H1 (cell line): ENCODE measurements around the gene DMAC2. TPM values are rescaled to one million over a fixed set of nuclear protein-coding genes. Genes with fewer than 3 reads are reported as not detected.
"Not testable (repeated sequence)": the region's sequence is repeated elsewhere in the genome, so short reads cannot be mapped to it uniquely, and the experiment has no call there.

Source experiments
- CTCF ChIA-PET: fragments of 300-600 bp; sonication (Branson Sonifier 250); formaldehyde crosslinking; loops from one replicate; lab custom pipeline; 2021; ENCODE audit not compliant: partially characterized antibody; lab: Charles Lee
- POLR2A ChIA-PET: fragments of 300-600 bp; sonication (Branson Sonifier 250); formaldehyde crosslinking; loops from one replicate; lab custom pipeline; 2021; ENCODE audit warnings: inconsistent platforms; ENCODE audit not compliant: partially characterized antibody; lab: Charles Lee
- DNase-seq, 2 experiments: peaks; one replicate each; pipeline versions ENCODE4 v3.0.0 to v3.0.0-alpha.2; 2010 to 2022; ENCODE audit warnings: low spot score in 2 of 2, low read depth in 1 of 2, mixed read lengths in 1 of 2
- FAIRE-seq: peaks from 2 replicates; lab custom pipeline; 2011; peaks lifted over from hg19 to GRCh38; lab: Jason Lieb, UNC
- H2AFZ ChIP-seq: 2 replicates; pipeline ENCODE4 v1.8.1; 2012; ENCODE audit warnings: low read length, inconsistent platforms
- H2AK5ac ChIP-seq: 2 replicates; pipeline ENCODE4 v1.6.1; 2013; ENCODE audit warnings: low read depth, low read length
- H2BK120ac ChIP-seq: replicated peaks from 2 replicates; pipeline ENCODE3; 2013; ENCODE audit warnings: low read depth, low read length, inconsistent platforms
- H2BK12ac ChIP-seq: 2 replicates; pipeline ENCODE4 v1.6.1; 2013; ENCODE audit warnings: low read depth, low read length
- H2BK15ac ChIP-seq: 2 replicates; pipeline ENCODE4 v1.6.1; 2013; ENCODE audit warnings: low read length
- H2BK20ac ChIP-seq: 2 replicates; pipeline ENCODE4 v1.6.1; 2013; ENCODE audit warnings: low read length
- H2BK5ac ChIP-seq: 2 replicates; pipeline ENCODE4 v1.6.1; 2013; ENCODE audit warnings: low read depth, low read length
- H3K14ac ChIP-seq: 2 replicates; pipeline ENCODE4 v1.6.1; 2013; ENCODE audit warnings: inconsistent platforms; ENCODE audit not compliant: insufficient read length
- H3K18ac ChIP-seq: 2 replicates; pipeline ENCODE4 v1.6.1; 2013; ENCODE audit warnings: low read length; ENCODE audit errors: extremely low read depth
- H3K23ac ChIP-seq: 2 replicates; pipeline ENCODE4 v1.6.1; 2013; ENCODE audit warnings: inconsistent platforms; ENCODE audit not compliant: insufficient read length
- H3K23me2 ChIP-seq: 2 replicates; pipeline ENCODE4 v1.6.1; 2013; ENCODE audit warnings: low read depth, low read length
- H3K27ac ChIP-seq: 2 replicates; pipeline ENCODE4 v1.6.1; 2011; ENCODE audit warnings: low read depth, low read length, inconsistent platforms
- H3K27me3 ChIP-seq, 4 experiments: replicated peaks in 1 of 4; 1 replicate in 1 of 4; 2 replicates in 3 of 4; pipeline versions ENCODE4 v1.6.1 to v1.8.1; 2011 to 2013; ENCODE audit warnings: low read length in 3 of 4, mild to moderate bottlenecking in 3 of 4, inconsistent platforms in 2 of 4, mixed read lengths in 2 of 4, moderate library complexity in 1 of 4; ENCODE audit not compliant: control insufficient read depth in 3 of 4, insufficient read depth in 3 of 4; ENCODE audit errors: extremely low read depth in 1 of 4
- H3K36me3 ChIP-seq, 4 experiments: 2 replicates each; pipeline versions ENCODE4 v1.6.1 to v1.8.1; 2011 to 2013; ENCODE audit warnings: mild to moderate bottlenecking in 4 of 4, low read length in 3 of 4, moderate library complexity in 2 of 4, control low read depth in 1 of 4, inconsistent platforms in 1 of 4; ENCODE audit not compliant: insufficient read depth in 4 of 4, control insufficient read depth in 2 of 4
- H3K4ac ChIP-seq: replicated peaks from 2 replicates; pipeline ENCODE3; 2013; ENCODE audit warnings: low read length, low read depth, mixed read lengths, inconsistent platforms; ENCODE audit not compliant: insufficient read length
- H3K4me1 ChIP-seq, 4 experiments: replicated peaks in 1 of 4; 1 replicate in 1 of 4; 2 replicates in 3 of 4; pipeline versions ENCODE4 v1.6.1 to v1.8.1; 2011 to 2013; ENCODE audit warnings: low read length in 3 of 4, inconsistent platforms in 2 of 4, mixed read lengths in 1 of 4; ENCODE audit not compliant: insufficient read depth in 4 of 4, control insufficient read depth in 3 of 4
- H3K4me2 ChIP-seq, 2 experiments: 2 replicates each; pipeline versions ENCODE4 v1.6.1 to v1.8.1; 2011 to 2013; ENCODE audit warnings: low read depth in 2 of 2, low read length in 2 of 2, control low read depth in 1 of 2, inconsistent platforms in 1 of 2, mild to moderate bottlenecking in 1 of 2; ENCODE audit not compliant: insufficient read depth in 1 of 2
- H3K4me3 ChIP-seq, 4 experiments: fragments of 200-600, 300-600 bp in 1 of 4; sonication (generic), shearing (Covaris generic), sonication (Bioruptor Twin) in 1 of 4; 2 replicates each; pipeline versions ENCODE4 v1.5.1 to v1.8.1; 2011 to 2016; ENCODE audit warnings: low read length in 4 of 4, low read depth in 3 of 4, control low read depth in 2 of 4, inconsistent platforms in 2 of 4, mild to moderate bottlenecking in 2 of 4, mixed read lengths in 1 of 4, moderate library complexity in 1 of 4; ENCODE audit not compliant: insufficient read depth in 2 of 4; ENCODE audit errors: extremely low read depth in 1 of 4
- H3K56ac ChIP-seq: replicated peaks from 2 replicates; pipeline ENCODE3; 2013; ENCODE audit warnings: low read depth, mild to moderate bottlenecking, mixed read lengths, low read length, inconsistent platforms; ENCODE audit not compliant: insufficient read length
- H3K79me1 ChIP-seq: 2 replicates; pipeline ENCODE4 v1.6.1; 2013; ENCODE audit warnings: low read depth, low read length, control low read depth
- H3K79me2 ChIP-seq, 2 experiments: 2 replicates each; pipeline versions ENCODE4 v1.6.1 to v1.8.1; 2012 to 2013; ENCODE audit warnings: low read length in 2 of 2, mild to moderate bottlenecking in 2 of 2, inconsistent platforms in 1 of 2; ENCODE audit not compliant: insufficient read depth in 2 of 2, control insufficient read depth in 1 of 2
- H3K9ac ChIP-seq, 4 experiments: replicated peaks in 1 of 4; 1 replicate in 1 of 4; 2 replicates in 3 of 4; pipeline versions ENCODE4 v1.6.1 to v1.8.1; 2011 to 2013; ENCODE audit warnings: low read depth in 3 of 4, low read length in 3 of 4, control low read depth in 2 of 4, mild to moderate bottlenecking in 2 of 4, moderate library complexity in 2 of 4, inconsistent platforms in 1 of 4; ENCODE audit errors: extremely low read depth in 1 of 4
- H3K9me3 ChIP-seq, 2 experiments: 2 replicates each; pipeline versions ENCODE4 v1.6.1 to v1.8.1; 2012 to 2013; ENCODE audit warnings: mild to moderate bottlenecking in 2 of 2, moderate library complexity in 2 of 2, control low read depth in 1 of 2, inconsistent platforms in 1 of 2, low read depth in 1 of 2, low read length in 1 of 2, mixed read lengths in 1 of 2; ENCODE audit not compliant: insufficient read depth in 2 of 2
- H4K20me1 ChIP-seq, 2 experiments: replicated peaks in 1 of 2; 2 replicates each; pipeline versions ENCODE3 to v1.8.1; 2011 to 2013; ENCODE audit warnings: inconsistent platforms in 2 of 2, low read length in 2 of 2, mild to moderate bottlenecking in 1 of 2; ENCODE audit not compliant: insufficient read depth in 2 of 2, control insufficient read depth in 1 of 2
- H4K5ac ChIP-seq: 2 replicates; pipeline ENCODE4 v1.6.1; 2013; ENCODE audit warnings: low read length, low read depth, mixed read lengths, inconsistent platforms; ENCODE audit not compliant: insufficient read length
- H4K8ac ChIP-seq: 2 replicates; pipeline ENCODE4 v1.8.0; 2013; ENCODE audit warnings: mild to moderate bottlenecking, moderate library complexity, low read length, inconsistent platforms; ENCODE audit not compliant: insufficient read depth; ENCODE audit errors: extremely low read depth
- H4K91ac ChIP-seq: replicated peaks from 2 replicates; pipeline ENCODE3; 2013; ENCODE audit warnings: low read length, mixed read lengths, inconsistent platforms; ENCODE audit not compliant: insufficient read length
- WGBS, 2 experiments: shearing (Covaris generic) in 1 of 2; methylation state at CpG; one replicate each; pipeline versions ENCODE4 v1.1.6 to v1.1.7; 2013 to 2015; ENCODE audit warnings: low lambda C conversion rate in 2 of 2, mixed read lengths in 2 of 2, inconsistent platforms in 1 of 2, low coverage in 1 of 2, missing lambda C conversion rate in 1 of 2; ENCODE audit not compliant: insufficient replicate concordance in 2 of 2, insufficient coverage in 1 of 2, insufficient read length in 1 of 2; ENCODE audit errors: extremely low coverage in 1 of 2, missing lambda C conversion rate in 1 of 2; 5-methylcytosine and 5-hydroxymethylcytosine counted together
- polyA plus RNA-seq, 7 experiments: library from polyadenylated mRNA; depleted of rRNA in 3 of 7; stranded (reverse) in 5 of 7; unstranded in 2 of 7; fragments of >200 nt in 5 of 7; fragments of 200-250 nt in 2 of 7; gene quantifications; 1 replicate in 5 of 7; 2 replicates in 1 of 7; 4 replicates in 1 of 7; pipeline versions ENCODE4 v1.2.1 to v1.2.3, GENCODE V29; 2011 to 2013; ENCODE audit warnings: missing spikeins in 2 of 7, mixed read lengths in 2 of 7
- total RNA-seq: library from RNA; stranded (reverse); fragmentation: NEBNext Ultra II Directional; extraction: Animal tissue kit (Norgen Biotek cat#: 25700); gene quantifications from 2 replicates; pipeline ENCODE4 v1.2.1, GENCODE V29; 2021

Gene DMAC2
- total and polyA plus RNA-seq, 2 of the 8 experiments (the other 6 are each of a cell fraction or from before 2014, with no cell fraction given), result 86.8 to 170 TPM

DNA sequence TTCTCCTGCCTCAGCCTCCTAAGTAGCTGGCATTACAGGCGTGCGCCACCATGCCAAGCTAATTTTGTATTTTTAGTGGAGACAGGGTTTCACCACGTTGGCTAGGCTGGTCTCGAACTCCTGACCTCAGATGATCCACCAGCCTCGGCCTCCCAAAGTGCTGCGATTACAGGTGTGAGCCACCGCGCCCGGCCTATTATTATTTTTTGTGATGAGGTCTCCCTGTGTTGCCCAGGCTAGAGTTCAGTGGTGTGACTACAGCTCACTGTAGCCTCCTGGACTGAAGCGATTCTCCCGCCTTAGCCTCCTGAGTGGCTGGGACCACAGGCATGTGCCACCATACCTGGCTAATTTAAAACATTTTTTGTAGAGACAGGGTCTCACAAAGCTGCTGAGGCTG is 4.3 kb downstream of the DMAC2 start:
- not testable (repeated sequence) for H3K23ac ChIP-seq, H3K79me1 ChIP-seq, H3K14ac ChIP-seq, H3K23me2 ChIP-seq, H3K4me2 ChIP-seq, DNase-seq, FAIRE-seq, H2AFZ ChIP-seq, H3K27me3 ChIP-seq, H3K9me3 ChIP-seq, H4K8ac ChIP-seq, H3K4me3 ChIP-seq, H4K5ac ChIP-seq, H2AK5ac ChIP-seq, H3K4me1 ChIP-seq, H2BK20ac ChIP-seq, H3K4ac ChIP-seq, H2BK120ac ChIP-seq, H3K79me2 ChIP-seq, H3K9ac ChIP-seq, H3K18ac ChIP-seq, H3K27ac ChIP-seq, H3K56ac ChIP-seq, H4K91ac ChIP-seq, H2BK15ac ChIP-seq, H2BK5ac ChIP-seq, H2BK12ac ChIP-seq
- peaks cover 9 to 25% (median 21%) of the 10 kb centered on the region in 4 experiments; a peak in 7 of 8 replicates for H3K36me3 ChIP-seq
- CTCF ChIA-PET, result interaction anchor here (0.6 to 20.4 kb wide), 8 partner anchors 10 to 617 kb away, joined by 3 to 364 read pairs (median 4); partner anchors contain the start of gene B9D2
- WGBS, 2 experiments, result 95% methylated on average over 11 of the region's 11 CpGs; no CpG with 5 or more reads in 1 of the 2 experiments
- peaks cover 0 to 15% of the 10 kb centered on the region in 2 experiments for H4K20me1 ChIP-seq
- POLR2A ChIA-PET, result interaction anchor here (0.6 to 6.4 kb wide), 5 partner anchors 8 to 133 kb away, joined by 3 to 87 read pairs (median 3); partner anchors contain the start of gene B3GNT8
